Stimulated activated CD4-positive, alpha-beta T cell treated with anti-CD3 and anti-CD28 coated beads, Interleukin-12 subunit alpha, Interleukin-12 subunit beta, amount 100 ng/mL, for 48 hours (primary cell): ENCODE results near the gene GPC1.

ENCODE experiments used
- DNase-seq, 3 donors: peaks; one replicate each; pipeline ENCODE4 v3.0.0-alpha.2; 2020; ENCODE audit warnings: low read depth in 2 of 3, low spot score in 1 of 3

Gene GPC1

DNA sequence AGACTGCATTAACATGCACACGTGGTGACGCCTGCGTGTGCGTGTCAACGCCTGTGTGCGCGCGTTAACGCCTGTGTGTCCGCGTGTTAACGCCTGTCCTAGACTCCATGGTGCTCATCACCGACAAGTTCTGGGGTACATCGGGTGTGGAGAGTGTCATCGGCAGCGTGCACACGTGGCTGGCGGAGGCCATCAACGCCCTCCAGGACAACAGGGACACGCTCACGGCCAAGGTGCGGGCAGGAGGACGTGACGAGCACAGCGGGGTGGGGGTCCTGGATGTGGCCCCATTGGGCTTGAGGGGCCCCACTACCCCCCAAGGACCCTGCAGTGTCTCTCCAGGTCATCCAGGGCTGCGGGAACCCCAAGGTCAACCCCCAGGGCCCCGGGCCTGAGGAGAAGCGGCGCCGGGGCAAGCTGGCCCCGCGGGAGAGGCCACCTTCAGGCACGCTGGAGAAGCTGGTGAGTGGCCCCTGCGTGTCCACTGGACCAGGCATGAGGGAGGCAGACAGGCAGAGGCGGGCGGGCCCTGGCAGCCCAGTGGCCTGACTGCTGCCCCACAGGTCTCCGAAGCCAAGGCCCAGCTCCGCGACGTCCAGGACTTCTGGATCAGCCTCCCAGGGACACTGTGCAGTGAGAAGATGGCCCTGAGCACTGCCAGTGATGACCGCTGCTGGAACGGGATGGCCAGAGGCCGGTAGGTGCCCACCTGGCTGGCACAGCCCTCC, 29.2 kb downstream of the GPC1 start:
- DNase-seq, result no peak

DNA sequence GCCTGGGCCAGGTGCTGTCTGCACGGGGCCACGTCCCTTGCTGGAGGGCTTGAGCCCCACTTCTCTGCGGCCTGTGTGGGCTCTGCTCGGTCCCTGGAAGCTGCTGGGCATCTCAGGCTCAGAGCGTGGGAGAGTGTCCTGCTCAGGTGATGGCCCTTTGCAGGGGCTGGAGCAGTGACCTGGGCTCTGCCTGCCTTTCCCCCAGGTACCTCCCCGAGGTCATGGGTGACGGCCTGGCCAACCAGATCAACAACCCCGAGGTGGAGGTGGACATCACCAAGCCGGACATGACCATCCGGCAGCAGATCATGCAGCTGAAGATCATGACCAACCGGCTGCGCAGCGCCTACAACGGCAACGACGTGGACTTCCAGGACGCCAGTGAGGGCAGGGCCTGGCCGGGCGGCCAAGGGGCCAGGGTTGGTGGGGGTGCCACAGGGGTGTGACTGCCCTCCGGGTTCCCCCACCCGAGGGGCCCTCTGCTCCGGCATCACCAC, 29.9 kb downstream of the GPC1 start:
- no peak for DNase-seq

DNA sequence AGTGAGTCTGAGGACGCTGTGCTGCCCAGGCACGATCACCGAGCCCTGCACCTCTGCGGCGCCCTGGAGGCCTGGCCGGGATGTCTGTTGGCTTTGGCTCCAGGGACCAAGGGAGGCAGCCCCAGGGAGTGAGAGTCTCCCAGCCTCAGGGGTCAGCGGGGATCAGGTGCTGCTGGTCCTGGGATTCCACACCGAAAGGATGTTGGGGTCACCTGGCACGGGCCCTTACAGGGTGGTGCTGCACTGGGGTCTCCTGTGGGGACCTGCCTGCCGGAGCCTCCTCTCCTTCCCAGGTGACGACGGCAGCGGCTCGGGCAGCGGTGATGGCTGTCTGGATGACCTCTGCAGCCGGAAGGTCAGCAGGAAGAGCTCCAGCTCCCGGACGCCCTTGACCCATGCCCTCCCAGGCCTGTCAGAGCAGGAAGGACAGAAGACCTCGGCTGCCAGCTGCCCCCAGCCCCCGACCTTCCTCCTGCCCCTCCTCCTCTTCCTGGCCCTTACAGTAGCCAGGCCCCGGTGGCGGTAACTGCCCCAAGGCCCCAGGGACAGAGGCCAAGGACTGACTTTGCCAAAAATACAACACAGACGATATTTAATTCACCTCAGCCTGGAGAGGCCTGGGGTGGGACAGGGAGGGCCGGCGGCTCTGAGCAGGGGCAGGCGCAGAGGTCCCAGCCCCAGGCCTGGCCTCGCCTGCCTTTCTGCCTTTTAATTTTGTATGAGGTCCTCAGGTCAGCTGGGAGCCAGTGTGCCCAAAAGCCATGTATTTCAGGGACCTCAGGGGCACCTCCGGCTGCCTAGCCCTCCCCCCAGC, 30.5 kb downstream of the GPC1 start:
- no peak for DNase-seq

DNA sequence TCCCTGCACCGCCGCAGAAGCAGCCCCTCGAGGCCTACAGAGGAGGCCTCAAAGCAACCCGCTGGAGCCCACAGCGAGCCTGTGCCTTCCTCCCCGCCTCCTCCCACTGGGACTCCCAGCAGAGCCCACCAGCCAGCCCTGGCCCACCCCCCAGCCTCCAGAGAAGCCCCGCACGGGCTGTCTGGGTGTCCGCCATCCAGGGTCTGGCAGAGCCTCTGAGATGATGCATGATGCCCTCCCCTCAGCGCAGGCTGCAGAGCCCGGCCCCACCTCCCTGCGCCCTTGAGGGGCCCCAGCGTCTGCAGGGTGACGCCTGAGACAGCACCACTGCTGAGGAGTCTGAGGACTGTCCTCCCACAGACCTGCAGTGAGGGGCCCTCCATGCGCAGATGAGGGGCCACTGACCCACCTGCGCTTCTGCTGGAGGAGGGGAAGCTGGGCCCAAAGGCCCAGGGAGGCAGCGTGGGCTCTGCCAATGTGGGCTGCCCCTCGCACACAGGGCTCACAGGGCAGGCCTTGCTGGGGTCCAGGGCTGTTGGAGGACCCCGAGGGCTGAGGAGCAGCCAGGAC, 31.2 kb downstream of the GPC1 start:
- DNase-seq, result no peak

DNA sequence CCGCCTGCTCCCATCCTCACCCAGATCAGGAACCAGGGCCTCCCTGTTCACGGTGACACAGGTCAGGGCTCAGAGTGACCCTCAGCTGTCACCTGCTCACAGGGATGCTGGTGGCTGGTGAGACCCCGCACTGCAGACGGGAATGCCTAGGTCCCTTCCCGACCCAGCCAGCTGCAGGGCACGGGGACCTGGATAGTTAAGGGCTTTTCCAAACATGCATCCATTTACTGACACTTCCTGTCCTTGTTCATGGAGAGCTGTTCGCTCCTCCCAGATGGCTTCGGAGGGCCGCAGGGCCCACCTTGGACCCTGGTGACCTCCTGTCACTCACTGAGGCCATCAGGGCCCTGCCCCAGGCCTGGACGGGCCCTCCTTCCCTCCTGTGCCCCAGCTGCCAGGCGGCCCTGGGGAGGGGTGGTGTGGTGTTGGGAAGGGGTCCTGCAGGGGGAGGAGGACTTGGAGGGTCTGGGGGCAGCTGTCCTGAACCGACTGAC, 31.7 kb downstream of the GPC1 start:
- DNase-seq, result no peak

DNA sequence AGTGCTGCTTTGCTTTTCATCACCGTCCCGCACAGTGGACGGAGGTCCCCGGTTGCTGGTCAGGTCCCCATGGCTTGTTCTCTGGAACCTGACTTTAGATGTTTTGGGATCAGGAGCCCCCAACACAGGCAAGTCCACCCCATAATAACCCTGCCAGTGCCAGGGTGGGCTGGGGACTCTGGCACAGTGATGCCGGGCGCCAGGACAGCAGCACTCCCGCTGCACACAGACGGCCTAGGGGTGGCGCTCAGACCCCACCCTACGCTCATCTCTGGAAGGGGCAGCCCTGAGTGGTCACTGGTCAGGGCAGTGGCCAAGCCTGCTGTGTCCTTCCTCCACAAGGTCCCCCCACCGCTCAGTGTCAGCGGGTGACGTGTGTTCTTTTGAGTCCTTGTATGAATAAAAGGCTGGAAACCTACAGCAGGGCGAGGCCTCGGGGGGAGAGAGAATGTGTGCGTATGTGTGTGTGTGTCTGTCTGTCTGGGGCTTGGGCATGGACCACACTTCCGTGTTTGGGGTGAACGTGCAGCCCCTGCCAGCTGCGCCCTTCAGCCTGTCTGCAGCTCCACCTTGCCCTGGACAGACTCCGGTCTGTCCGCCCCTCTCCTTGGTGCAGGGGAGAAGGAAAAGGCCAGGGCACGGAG, 32.3 kb downstream of the GPC1 start:
- no peak for DNase-seq

DNA sequence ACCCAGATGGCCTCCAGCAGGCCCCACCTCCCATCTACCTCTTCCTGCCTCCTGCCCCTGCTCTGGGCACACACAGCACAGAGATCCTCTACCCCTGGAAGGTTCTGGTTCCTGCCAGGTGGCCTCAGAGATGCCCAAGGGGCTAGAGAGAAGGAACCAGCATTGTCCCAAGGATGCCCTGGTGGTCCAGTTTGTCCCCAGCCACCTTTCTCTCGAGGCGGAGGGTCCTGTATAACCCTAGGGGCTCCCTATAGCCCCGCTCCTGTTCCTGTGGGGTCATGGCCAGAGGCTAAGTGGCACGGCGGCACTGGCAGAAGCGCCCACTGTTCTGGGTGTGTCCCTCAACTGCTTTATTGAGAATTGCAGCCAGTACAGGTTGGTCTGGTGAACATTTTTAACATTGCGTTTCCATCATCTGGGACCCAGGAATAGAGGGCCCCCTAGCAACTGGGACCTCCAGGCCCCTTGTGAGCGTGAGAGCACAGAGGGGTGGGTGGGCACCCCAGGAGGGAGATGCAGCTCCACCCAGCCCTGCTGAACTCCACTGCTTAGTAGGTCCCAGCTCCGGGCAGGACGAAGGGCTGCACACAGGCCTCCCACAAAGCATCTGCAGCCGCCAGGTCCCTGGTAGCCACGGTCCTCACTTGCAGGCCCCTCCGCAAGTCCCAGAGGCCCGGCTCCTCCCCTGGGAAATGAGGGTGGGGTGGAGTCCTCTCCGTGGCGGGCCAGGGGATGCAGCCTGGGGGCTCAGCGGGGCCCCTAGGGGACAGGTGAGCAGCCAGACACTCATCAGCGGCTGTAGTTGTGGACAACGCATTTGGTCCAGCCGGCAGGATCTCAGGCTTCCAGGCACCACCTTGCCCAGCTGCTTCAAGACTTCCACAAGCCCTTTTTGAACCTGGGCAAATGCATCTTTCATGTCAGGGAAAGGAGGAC, 33.1 kb downstream of the GPC1 start:
- DNase-seq, result no peak

DNA sequence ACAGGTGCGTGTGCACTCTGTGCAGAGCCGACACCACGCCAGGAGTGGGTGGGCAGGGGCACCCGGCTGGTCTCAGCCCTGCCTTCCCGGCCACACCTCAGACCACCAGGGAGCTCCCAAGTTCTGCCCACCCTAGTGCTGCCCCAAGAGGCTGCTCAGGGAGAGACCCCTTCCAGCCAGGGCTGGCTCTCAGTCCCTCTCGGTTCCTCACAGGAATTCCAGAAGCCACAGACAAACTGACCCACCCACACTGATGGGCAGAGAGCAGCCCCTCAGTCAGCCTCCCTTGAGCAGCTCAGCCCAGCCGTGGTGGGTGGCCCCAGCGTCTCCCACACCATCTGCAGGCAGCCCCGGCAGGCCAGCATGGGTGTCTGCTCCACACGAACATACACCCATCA, 33.8 kb downstream of the GPC1 start:
- no peak for DNase-seq

DNA sequence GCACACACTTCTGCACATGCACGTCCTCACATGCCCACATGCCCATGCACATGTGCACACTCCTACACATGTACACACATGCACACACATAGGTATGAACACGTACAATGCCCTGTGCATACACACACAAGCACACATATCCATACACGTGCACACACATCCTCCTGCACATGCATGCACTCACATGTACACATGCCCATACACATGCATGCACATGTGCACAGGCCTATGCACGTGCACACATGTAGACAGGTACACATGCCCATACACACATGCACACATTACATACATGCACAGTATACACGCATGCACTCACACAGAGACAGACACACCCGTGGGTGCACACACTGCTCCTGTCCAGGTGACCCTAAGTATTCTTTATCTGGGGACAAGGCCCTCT, 34.3 kb downstream of the GPC1 start:
- no peak for DNase-seq

DNA sequence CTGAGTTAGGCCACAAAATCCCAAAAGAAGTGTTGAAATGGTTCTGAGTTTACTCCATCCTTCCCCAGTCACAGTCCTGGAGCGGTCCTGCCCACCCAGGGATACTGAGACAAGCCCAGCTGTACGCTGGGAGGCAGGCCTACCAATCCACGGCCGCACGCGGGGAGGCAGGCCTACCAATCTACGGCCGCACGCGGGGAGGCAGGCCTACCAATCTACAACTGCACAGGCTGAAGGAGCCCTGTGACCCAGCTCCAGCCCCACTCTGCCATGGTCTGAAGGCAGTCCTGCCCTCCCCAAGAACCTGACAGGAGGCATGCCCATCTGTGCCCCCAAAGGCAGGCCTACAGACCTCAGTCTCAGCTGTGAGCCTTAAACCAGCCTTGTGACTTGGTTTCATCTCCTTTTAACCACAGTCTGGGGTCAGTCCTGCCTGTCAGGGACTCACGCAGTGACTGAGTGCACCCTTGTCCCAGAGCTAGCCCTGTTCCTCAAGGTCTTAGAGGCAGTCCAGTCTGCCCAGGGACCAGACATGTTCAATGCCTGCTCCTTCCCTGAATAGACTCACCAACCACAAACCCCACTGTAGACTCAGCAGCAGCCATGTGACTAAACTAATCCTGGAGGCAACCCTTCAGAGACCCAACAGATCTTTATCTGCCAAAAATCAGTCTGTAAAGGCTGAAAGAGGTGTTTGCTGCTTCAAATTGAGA, 36.8 kb downstream of the GPC1 start:
- no peak for DNase-seq

DNA sequence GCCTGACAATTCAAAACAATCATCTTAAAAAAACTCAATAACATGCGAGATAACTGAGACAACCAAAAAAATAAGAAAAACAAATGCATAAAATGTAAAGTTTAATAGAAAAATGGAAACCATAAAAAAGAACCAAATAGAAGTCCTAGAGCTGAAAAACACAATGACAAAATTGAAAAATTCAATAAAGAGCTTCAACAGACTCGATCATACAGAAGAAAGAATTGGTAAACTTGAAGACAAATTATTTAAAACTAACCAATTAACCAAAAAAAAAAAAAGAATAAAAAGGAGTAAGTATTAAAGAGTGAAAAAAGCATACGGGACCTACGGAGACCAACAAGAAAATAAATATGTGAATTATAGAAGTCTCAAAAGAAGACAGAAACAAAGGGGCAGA, 37.7 kb downstream of the GPC1 start:
- DNase-seq, result no peak

DNA sequence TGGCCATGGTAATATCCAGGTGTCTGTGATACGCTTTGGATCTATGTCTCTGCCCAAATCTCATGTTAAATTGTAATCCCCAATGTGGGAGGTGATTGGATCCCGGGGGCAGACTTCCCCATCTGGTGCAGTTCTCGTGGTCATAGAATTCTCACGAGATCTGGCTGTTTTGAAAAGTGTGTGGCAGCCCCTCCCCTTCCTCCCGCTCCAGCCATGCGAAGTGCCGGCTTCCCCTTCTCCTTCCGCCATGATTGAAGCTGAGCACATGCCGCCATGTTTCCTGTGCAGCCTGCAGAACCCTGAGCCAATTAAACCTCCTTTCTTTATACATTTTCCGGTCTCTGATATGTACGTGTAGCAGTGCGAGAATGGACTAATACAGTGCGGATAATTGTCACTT, 42.5 kb downstream of the GPC1 start:
- no peak for DNase-seq

DNA sequence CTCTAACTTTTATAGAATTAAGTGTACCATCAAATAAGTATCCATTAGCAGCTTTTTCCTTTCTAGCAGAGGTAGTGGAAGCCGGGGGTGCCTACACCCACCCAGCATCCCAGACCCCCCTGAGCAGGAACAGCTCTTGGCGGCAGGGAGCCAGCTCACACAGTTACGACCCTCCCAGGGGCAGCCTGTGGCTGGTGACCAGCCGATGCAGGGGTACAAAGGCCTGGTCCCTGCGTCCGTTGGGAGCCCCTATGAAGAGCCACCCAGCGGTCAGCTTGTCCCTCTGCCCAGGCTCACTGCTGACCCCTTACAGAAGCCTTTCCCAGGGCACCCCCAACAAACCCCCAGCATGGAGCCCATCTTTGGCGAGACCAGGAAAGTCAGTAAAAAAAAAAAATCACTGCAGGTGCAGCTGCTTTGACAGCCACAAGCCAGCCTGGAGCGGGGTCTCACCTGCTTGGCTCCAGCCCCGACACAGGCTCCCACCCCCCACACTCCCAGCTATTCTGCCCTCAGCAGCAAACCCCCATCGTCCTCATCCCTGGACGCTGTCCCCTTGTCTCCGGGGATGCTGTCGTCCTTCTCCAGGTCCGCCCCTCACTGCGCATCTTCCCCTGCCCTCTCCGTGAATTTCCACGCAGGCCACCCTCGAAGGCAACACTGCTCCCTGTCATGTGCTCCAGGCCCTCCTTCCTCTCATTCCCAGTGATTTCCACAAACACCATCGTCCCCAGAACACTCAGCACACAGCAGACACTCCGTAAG, 43.1 kb downstream of the GPC1 start:
- no peak for DNase-seq

DNA sequence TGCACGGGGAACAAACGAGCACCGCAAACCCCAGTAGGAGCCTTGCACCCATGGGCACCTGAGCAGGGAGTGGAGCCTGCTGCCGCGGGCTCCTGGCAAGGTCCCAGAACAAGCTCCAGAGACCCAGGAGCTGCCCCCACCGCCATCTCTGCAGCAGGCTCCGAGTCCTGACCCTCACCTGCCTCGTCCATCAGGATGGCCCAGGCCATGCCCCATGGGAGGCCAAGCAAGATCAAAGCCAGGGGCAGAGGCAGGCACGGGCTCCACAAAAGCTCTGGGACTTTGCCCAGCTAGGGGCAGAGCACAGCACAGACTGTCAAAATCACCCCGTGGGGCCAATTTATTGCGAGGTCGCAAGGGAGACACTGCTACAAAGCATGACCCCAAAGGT, 43.6 kb downstream of the GPC1 start:
- no peak for DNase-seq

DNA sequence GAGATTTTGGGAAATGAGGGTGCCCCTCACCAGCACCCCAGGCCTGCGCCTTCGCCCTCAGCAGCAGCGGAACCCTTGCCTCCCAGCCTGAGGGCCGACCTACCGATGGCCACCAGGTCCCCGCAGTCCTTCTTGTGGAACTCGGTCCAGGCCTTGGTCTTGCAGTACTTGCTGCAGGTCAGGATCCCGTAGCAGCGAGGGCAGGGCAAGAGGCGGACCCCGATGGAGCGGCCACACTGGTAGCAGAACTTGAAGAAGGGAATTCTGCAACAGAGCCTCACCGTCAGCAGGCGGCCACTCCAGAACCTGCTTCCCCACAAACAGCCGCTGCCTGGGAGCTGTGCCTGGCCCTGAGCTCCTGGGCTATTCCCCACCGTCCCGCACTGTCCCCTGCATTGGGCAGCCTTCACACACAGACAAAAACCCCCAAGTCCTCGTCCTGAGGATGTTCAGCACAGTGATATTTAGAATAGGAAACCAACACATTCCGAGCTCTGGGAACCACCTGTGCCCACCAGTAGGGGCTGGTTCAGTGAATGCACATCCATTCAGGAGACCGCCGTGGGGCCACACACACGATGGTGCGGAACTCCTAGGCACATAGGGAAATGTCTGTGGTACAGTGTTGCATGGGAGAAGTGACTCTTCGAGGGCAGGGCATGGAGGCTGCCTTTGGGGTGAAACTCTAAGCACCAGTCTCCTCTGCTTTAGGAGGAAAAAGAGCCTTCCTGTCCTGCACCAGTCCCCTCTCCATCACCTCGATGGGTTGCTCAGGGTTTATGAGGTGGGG, 45.6 kb downstream of the GPC1 start:
- no peak for DNase-seq

DNA sequence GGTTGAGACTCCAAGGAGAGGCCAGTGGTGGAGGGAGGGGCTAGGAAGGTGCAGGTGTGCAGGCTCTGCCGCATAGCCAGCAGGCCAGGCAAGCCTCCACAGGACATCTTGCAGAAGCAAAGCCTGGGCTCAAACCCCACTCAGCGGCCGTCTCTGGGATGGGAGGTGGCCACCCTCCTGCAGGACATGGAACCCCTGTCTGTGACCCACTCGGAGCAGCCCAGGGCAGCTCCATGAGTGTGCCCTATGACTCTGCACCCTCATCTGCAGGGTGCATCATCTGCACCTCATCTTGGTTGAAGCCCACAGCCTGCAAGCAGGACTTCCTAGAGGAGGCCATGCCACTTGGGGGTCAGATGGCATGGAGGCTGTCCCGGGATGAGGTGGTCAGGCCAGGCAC, 46.3 kb downstream of the GPC1 start:
- no peak for DNase-seq

DNA sequence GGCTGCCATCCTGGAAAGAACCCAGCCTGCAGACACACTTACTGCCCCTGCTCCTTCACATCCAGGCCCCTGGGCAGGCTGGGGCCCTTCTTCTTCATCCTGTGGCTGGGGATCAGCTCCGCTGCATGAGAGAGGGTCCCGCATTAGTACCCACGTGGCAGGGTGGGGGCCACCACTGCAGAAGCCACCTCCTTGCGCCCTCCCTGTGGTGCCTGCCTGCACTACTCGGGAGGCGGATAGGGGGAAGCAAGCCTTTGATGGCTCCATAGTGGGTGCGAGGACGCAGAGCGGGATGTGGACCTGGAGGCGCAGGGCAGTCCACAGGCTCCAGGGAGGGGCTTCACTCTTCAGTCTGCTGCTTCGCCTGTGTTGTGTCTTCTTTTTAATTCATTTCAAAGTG, 46.7 kb downstream of the GPC1 start:
- DNase-seq, result no peak

DNA sequence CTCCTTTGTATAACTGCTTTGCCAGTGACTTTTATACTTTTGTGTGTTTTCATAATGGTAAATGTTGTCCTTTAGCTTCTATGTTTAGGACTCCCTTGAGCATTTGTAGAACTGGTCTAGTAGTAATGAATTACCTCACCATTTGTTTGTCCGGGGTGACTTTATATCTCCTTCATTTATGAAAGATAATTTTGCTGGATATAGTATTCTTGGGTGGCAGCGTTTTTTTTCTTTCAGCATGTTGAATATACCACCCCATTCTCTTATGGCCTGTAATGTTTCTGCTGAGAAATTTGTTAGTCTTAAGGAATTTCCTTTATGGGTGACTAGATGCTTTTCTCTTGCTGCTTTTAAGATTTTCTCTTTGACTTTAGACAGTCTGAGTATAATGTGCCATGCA, 56.0 kb downstream of the GPC1 start:
- no peak for DNase-seq
